Measurements from ENCODE around the gene GAS7. TPM values are rescaled to one million over a fixed set of nuclear protein-coding genes. Genes with fewer than 3 reads are reported as not detected.
A peak's percentile ranks its signal among the peaks of the same experiment; 100 is the strongest.

The GAS7 gene
- total and polyA plus RNA-seq, 7 donors: 1.4 to 16.9 (median 7.0) TPM

GRCh38 chr17:9956474-9957131 lies 241.8 kb downstream of the GAS7 start:
- Histone ChIP-seq H3K4me1 (no peaks in the 10 kb centered on the region), H3K36me3 (ENCODE audit: insufficient read depth in 1 of 2, low read depth in 1 of 2) (no peaks in the 10 kb centered on the region), H3K27me3 (ENCODE audit: insufficient read depth in 3 of 3, low read length in 2 of 3) (peaks cover 0 to 6% (median 6%) of the 10 kb centered on the region in 3 donors), H3K9me3 (no peaks in the 10 kb centered on the region), H3K27ac (no peak overlapping the region), H3K4me3 (no peak overlapping the region)
- DNase-seq (no peak), ATAC-seq (no peak)
- TF ChIP-seq CTCF (IDR thresholded peaks at IDR 0.05): no peak
- 45 to 54% (median 48%) methylated on average over 14 of the region's 14 CpGs for WGBS, 3 donors
- intact Hi-C loops (cut with DNase I): no loop called here

- no peaks in the 10 kb centered on the region for H3K36me3 ChIP-seq (ENCODE audit: insufficient read depth in 1 of 2, low read depth in 1 of 2)
- no peak for TF ChIP-seq CTCF (IDR thresholded peaks at IDR 0.05)
- no peak overlapping the region for H3K4me3 ChIP-seq
- peaks cover 0 to 2% (median 0%) of the 10 kb centered on the region in 3 donors for H3K27me3 ChIP-seq (ENCODE audit: insufficient read depth in 3 of 3, low read length in 2 of 3)
- ATAC-seq (no peak), DNase-seq (no peak)
- no peaks in the 10 kb centered on the region for H3K9me3 ChIP-seq
- intact Hi-C loops (cut with DNase I): no loop called here
- 63 to 69% (median 64%) methylated on average over 10 of the region's 10 CpGs for WGBS, 3 donors
- H3K4me1 ChIP-seq: no peaks in the 10 kb centered on the region
- no peak overlapping the region for H3K27ac ChIP-seq
Observed at GRCh38 chr17:9953492-9953891, 244.9 kb downstream of the GAS7 start.

GRCh38 chr17:9951803-9952202 lies 246.6 kb downstream of the GAS7 start:
- no peak overlapping the region for H3K27ac ChIP-seq
- intact Hi-C loops (cut with DNase I): no loop called here
- H3K4me1 ChIP-seq: no peaks in the 10 kb centered on the region
- H3K36me3 ChIP-seq (ENCODE audit: insufficient read depth in 1 of 2, low read depth in 1 of 2): no peaks in the 10 kb centered on the region
- H3K4me3 ChIP-seq: no peak overlapping the region
- ATAC-seq (no peak), DNase-seq (no peak)
- 64 to 80% (median 74%) methylated on average over 5 of the region's 5 CpGs for WGBS, 3 donors
- peaks cover 0 to 2% (median 0%) of the 10 kb centered on the region in 3 donors for H3K27me3 ChIP-seq (ENCODE audit: insufficient read depth in 3 of 3, low read length in 2 of 3)
- no peak for TF ChIP-seq CTCF (IDR thresholded peaks at IDR 0.05)
- H3K9me3 ChIP-seq: no peaks in the 10 kb centered on the region

GRCh38 chr17:9948928-9949327 lies 249.5 kb downstream of the GAS7 start:
- Histone ChIP-seq H3K9me3 (no peaks in the 10 kb centered on the region), H3K27ac (no peak overlapping the region), H3K27me3 (ENCODE audit: insufficient read depth in 3 of 3, low read length in 2 of 3) (no peaks in the 10 kb centered on the region), H3K36me3 (ENCODE audit: insufficient read depth in 1 of 2, low read depth in 1 of 2) (no peaks in the 10 kb centered on the region), H3K4me3 (no peak overlapping the region), H3K4me1 (no peaks in the 10 kb centered on the region)
- peak in 2 of 4 donors; percentile 35 to 36 for ATAC-seq
- TF ChIP-seq CTCF (IDR thresholded peaks at IDR 0.05): no peak
- WGBS, 3 donors: 42 to 50% (median 45%) methylated on average over 10 of the region's 10 CpGs
- DNase-seq: peak; percentile 29 to 74
- intact Hi-C loops (cut with DNase I): no loop called here

GRCh38 chr17:9944704-9945103 lies 253.7 kb downstream of the GAS7 start:
- DNase-seq: no peak
- Histone ChIP-seq H3K4me1 (no peaks in the 10 kb centered on the region), H3K36me3 (ENCODE audit: insufficient read depth in 1 of 2, low read depth in 1 of 2) (no peaks in the 10 kb centered on the region), H3K27ac (no peak overlapping the region), H3K27me3 (ENCODE audit: insufficient read depth in 3 of 3, low read length in 2 of 3) (no peaks in the 10 kb centered on the region), H3K9me3 (no peaks in the 10 kb centered on the region), H3K4me3 (no peak overlapping the region)
- no peak for TF ChIP-seq CTCF (IDR thresholded peaks at IDR 0.05)
- WGBS, 3 donors: 75 to 79% (median 76%) methylated on average over 7 of the region's 7 CpGs
- ATAC-seq: no peak
- intact Hi-C loops (cut with DNase I): no loop called here

Data from psoas muscle (tissue), 8 donors.